Prostate gland (tissue), 2 donors: ENCODE results near the gene TRAFD1. TPM values are rescaled to one million over a fixed set of nuclear protein-coding genes. Genes with fewer than 3 reads are reported as not detected.

ENCODE experiments used
- DNase-seq: peaks from one replicate; pipeline ENCODE4 v3.0.0-alpha.2; 2019; ENCODE audit warnings: low spot score
- H3K27ac ChIP-seq, 2 donors: fragments of 200-600 bp; sonication (generic); 2 replicates each; pipeline ENCODE4 v1.5.1; 2017 to 2019
- H3K27me3 ChIP-seq: fragments of 200-600 bp; sonication (generic); replicated peaks from 2 replicates; pipeline ENCODE4 v1.5.1; 2019; ENCODE audit not compliant: insufficient read depth
- H3K36me3 ChIP-seq, 2 donors: fragments of 200-600 bp; sonication (generic); 1 replicate in 1 of 2; 2 replicates in 1 of 2; pipeline versions ENCODE4 v1.5.1 to v1.8.1; 2017 to 2019
- H3K4me1 ChIP-seq: fragments of 200-600 bp; sonication (generic); replicated peaks from 2 replicates; pipeline ENCODE4 v1.5.1; 2019
- H3K4me3 ChIP-seq, 2 donors: fragments of 200-600 bp; sonication (generic); 2 replicates each; pipeline ENCODE4 v1.5.1; 2017 to 2019
- H3K9me3 ChIP-seq: fragments of 200-600 bp; sonication (generic); 2 replicates; pipeline ENCODE4 v1.5.1; 2017
- CTCF ChIP-seq, 4 experiments: fragments of 200-600 bp in 2 of 4; fragments of 450-650 bp in 2 of 4; sonication (generic) in 2 of 4; IDR thresholded peaks; 1 replicate in 3 of 4; 2 replicates in 1 of 4; pipeline ENCODE4 v1.5.1; 2016 to 2019; ENCODE audit warnings: antibody characterized with exemption in 4 of 4, mild to moderate bottlenecking in 2 of 4, moderate library complexity in 2 of 4
- POLR2A ChIP-seq: fragments of 450-650 bp; IDR thresholded peaks from one replicate; pipeline ENCODE4 v1.6.1; 2016; ENCODE audit warnings: antibody characterized with exemption, mild to moderate bottlenecking
- POLR2AphosphoS5 ChIP-seq: sonication (generic); formaldehyde crosslinking; IDR thresholded peaks from one replicate; pipeline ENCODE4 v1.6.1; 2017; ENCODE audit warnings: antibody characterized with exemption
- WGBS: methylation state at CpG from one replicate; pipeline ENCODE4 v1.1.5; 2018; 5-methylcytosine and 5-hydroxymethylcytosine counted together
- intact Hi-C: fragments of 100-400 bp; cut with DNase I; formaldehyde crosslinking; loops from one replicate; pipeline ENCODE4 v1.14.2; 2022
- total RNA-seq, 2 donors: library from RNA; depleted of rRNA; stranded (reverse); fragments of >200 nt; gene quantifications; one replicate each; pipeline ENCODE4 v1.1.0, GENCODE V29; 2016

Gene TRAFD1
- total RNA-seq, 2 donors from 2014 or later, result 44.8 to 56.4 TPM

- peak overlapping the region; percentile 34 to 57 for H3K27ac ChIP-seq
- no peak for DNase-seq
- no peaks in the 10 kb centered on the region for H3K9me3 ChIP-seq
These were observed 7.7 kb upstream of the TRAFD1 start for GRCh38 chr12:112117685-112118084.

GRCh38 chr12:112121780-112122565 lies 3.4 kb upstream of the TRAFD1 start:
- intact Hi-C loops, result no loop called here
- 60% methylated on average over 11 of the region's 11 CpGs for WGBS
- H3K27me3 ChIP-seq, result no peaks in the 10 kb centered on the region
- TF ChIP-seq POLR2AphosphoS5 (peak; percentile 75), CTCF (IDR thresholded peaks at IDR 0.05) (no peak)
- no peak overlapping the region for H3K4me3 ChIP-seq
- H3K36me3 ChIP-seq, result no peaks in the 10 kb centered on the region
- DNase-seq, result peak; percentile 65
- no peaks in the 10 kb centered on the region for H3K9me3 ChIP-seq
- peak overlapping the region; percentile 47 to 67 for H3K27ac ChIP-seq
- no peaks in the 10 kb centered on the region for H3K4me1 ChIP-seq

More at GRCh38 chr12:112117685-112118084, 7.7 kb upstream of the TRAFD1 start:
- no peaks in the 10 kb centered on the region for H3K36me3 ChIP-seq
- intact Hi-C loops, result no loop called here
- no peak overlapping the region for H3K4me3 ChIP-seq
- TF ChIP-seq POLR2AphosphoS5 (peak; percentile 69), POLR2A (no peak)
- no peaks in the 10 kb centered on the region for H3K4me1 ChIP-seq
- 66% methylated on average over 8 of the region's 8 CpGs for WGBS
- no peaks in the 10 kb centered on the region for H3K27me3 ChIP-seq

- whole genome bisulfite sequencing, result 66% methylated on average over 12 of the region's 12 CpGs
- H3K36me3 ChIP-seq, result no peaks in the 10 kb centered on the region
- intact Hi-C loops, result no loop called here
- no peaks in the 10 kb centered on the region for H3K4me1 ChIP-seq
- DNase-seq, result no peak
- peak overlapping the region in 1 of 2 donors; percentile 47 for H3K27ac ChIP-seq
- TF ChIP-seq POLR2AphosphoS5 (no peak), POLR2A (no peak), CTCF (IDR thresholded peaks at IDR 0.05) (no peak)
- no peaks in the 10 kb centered on the region for H3K9me3 ChIP-seq
- no peak overlapping the region for H3K4me3 ChIP-seq
- H3K27me3 ChIP-seq, result no peaks in the 10 kb centered on the region
These were observed 2.3 kb upstream of the TRAFD1 start for GRCh38 chr12:112122823-112123690.

GRCh38 chr12:112124918-112125249 lies 476 bp upstream of the TRAFD1 start:
- TF ChIP-seq POLR2AphosphoS5 (no peak), POLR2A (no peak), CTCF (IDR thresholded peaks at IDR 0.05) (no peak)
- WGBS, result 3% methylated on average over 1 of the region's 1 CpG
- Histone ChIP-seq H3K27ac (no peak overlapping the region), H3K9me3 (no peaks in the 10 kb centered on the region), H3K4me1 (peaks cover 6% of the 10 kb centered on the region), H3K27me3 (no peaks in the 10 kb centered on the region), H3K36me3 (no peaks in the 10 kb centered on the region), H3K4me3 (peak overlapping the region in 1 of 2 donors; percentile 91)
- intact Hi-C loops, result no loop called here
- no peak for DNase-seq

- no peak for TF ChIP-seq CTCF (IDR thresholded peaks at IDR 0.05)
- no peak for TF ChIP-seq POLR2AphosphoS5
- TF ChIP-seq POLR2A, result no peak
- H3K36me3 ChIP-seq, result no peaks in the 10 kb centered on the region
- peaks cover 14% of the 10 kb centered on the region for H3K4me1 ChIP-seq
- no peak for DNase-seq
- intact Hi-C loops, result no loop called here
- 4% methylated on average over 25 of the region's 25 CpGs for WGBS
- H3K27ac ChIP-seq, result peak overlapping the region; percentile 91 to 95
- H3K9me3 ChIP-seq, result no peaks in the 10 kb centered on the region
- no peaks in the 10 kb centered on the region for H3K27me3 ChIP-seq
- H3K4me3 ChIP-seq, result peak overlapping the region; percentile 85 to 91
These were observed 659 bp downstream of the TRAFD1 start for GRCh38 chr12:112126000-112126438.
